Panc1 (cell line): Measurements from ENCODE around the gene PCDHGB4. TPM values are rescaled to one million over a fixed set of nuclear protein-coding genes. Genes with fewer than 3 reads are reported as not detected.
"Not testable (repeated sequence)": the region's sequence is repeated elsewhere in the genome, so short reads cannot be mapped to it uniquely, and the experiment has no call there.

Source experiments
- ATAC-seq: fragments of 200-7000 bp; cut with Tn5 transposase; 2 replicates; pipeline ENCODE4 v1.9.1; 2020; ENCODE audit warnings: mild to moderate bottlenecking, moderate library complexity
- BruUV-seq: library from RNA; stranded (reverse); fragments of 400-500 nt; replicated peaks from 2 replicates; lab custom pipeline; 2021; lab: Mats Ljungman, UMichigan
- CTCF ChIA-PET: fragments of 300-600 bp; sonication (Branson Sonifier 250); formaldehyde crosslinking; loops from one replicate; lab custom pipeline; 2022; ENCODE audit warnings: antibody characterized with exemption; lab: Charles Lee
- POLR2A ChIA-PET: fragments of 300-600 bp; sonication (Branson Sonifier 250); formaldehyde crosslinking; loops from one replicate; lab custom pipeline; 2022; ENCODE audit warnings: antibody characterized with exemption; lab: Charles Lee
- DNase-seq: peaks from one replicate; pipeline ENCODE4 v3.0.0-alpha.2; 2010; ENCODE audit warnings: low read depth, low spot score
- H3K27ac ChIP-seq: 2 replicates; pipeline ENCODE4 v1.5.1; 2011; ENCODE audit warnings: mild to moderate bottlenecking, low read length, inconsistent platforms
- H3K27me3 ChIP-seq: fragments of 200-500 bp; sonication (Bioruptor generic); 2 replicates; pipeline ENCODE4 v1.6.0; 2014; ENCODE audit warnings: low read length, inconsistent platforms; ENCODE audit not compliant: control insufficient read depth, insufficient read depth
- H3K36me3 ChIP-seq: fragments of 200-500 bp; sonication (Bioruptor generic); 2 replicates; pipeline ENCODE4 v1.5.1; 2014; ENCODE audit warnings: inconsistent platforms, mild to moderate bottlenecking, low read length, moderate library complexity; ENCODE audit not compliant: control insufficient read depth, insufficient read depth
- H3K4me1 ChIP-seq: 2 replicates; pipeline ENCODE4 v1.5.1; 2011; ENCODE audit warnings: inconsistent platforms, mild to moderate bottlenecking, low read length, moderate library complexity; ENCODE audit not compliant: control insufficient read depth, insufficient read depth
- H3K4me3 ChIP-seq, 2 experiments: 2 replicates each; pipeline ENCODE4 v1.5.1; 2011 to 2012; ENCODE audit warnings: low read depth in 2 of 2, low read length in 2 of 2, mild to moderate bottlenecking in 2 of 2, inconsistent platforms in 1 of 2, moderate library complexity in 1 of 2
- H3K9me3 ChIP-seq: fragments of 200-500 bp; sonication (Bioruptor generic); 2 replicates; pipeline ENCODE4 v1.5.1; 2014; ENCODE audit warnings: low read depth, mild to moderate bottlenecking, inconsistent platforms, low read length, moderate library complexity; ENCODE audit not compliant: control insufficient read depth, insufficient read depth
- CTCF ChIP-seq: fragments of 450-650 bp; IDR thresholded peaks from 2 replicates; pipeline ENCODE4 v1.5.1; 2017; ENCODE audit warnings: mild to moderate bottlenecking
- POLR2AphosphoS5 ChIP-seq: IDR thresholded peaks from 2 replicates; pipeline ENCODE4 v1.6.1; 2012; ENCODE audit warnings: mild to moderate bottlenecking, low read depth, low read length, moderate library complexity
- SIN3A ChIP-seq: IDR thresholded peaks from 2 replicates; pipeline ENCODE4 v1.6.1; 2012; ENCODE audit warnings: low read depth, mild to moderate bottlenecking, low read length, moderate library complexity, borderline replicate concordance; ENCODE audit not compliant: insufficient read depth
- TCF7L2 ChIP-seq: IDR thresholded peaks from 2 replicates; pipeline ENCODE4 v1.6.1; 2011; ENCODE audit warnings: mild to moderate bottlenecking, low read depth, low read length, inconsistent platforms
- in situ Hi-C: cut with HindIII; loops from 2 replicates; pipeline ENCODE4 v1.10.0; 2016; ENCODE audit warnings: low sequenced_read_pairs, low pct_unique_long_range_greater_than_20kb
- intact Hi-C: fragments of 100-400 bp; cut with micrococcal nuclease; formaldehyde crosslinking; loops from one replicate; pipeline ENCODE4 v1.10.0; 2022; ENCODE audit not compliant: unreplicated experiment
- total RNA-seq: library from RNA; stranded (reverse); gene quantifications from one replicate; pipeline ENCODE4 v1.2.1, GENCODE V29; 2021; ENCODE audit not compliant: unreplicated experiment
- TF ChIP-seq, protein P1 (sequence below), 2 experiments: IDR thresholded peaks; 2 replicates each; pipeline ENCODE4 v1.6.1; 2011 to 2012; ENCODE audit warnings: low read depth in 2 of 2, control low read depth in 1 of 2, low read length in 1 of 2, mild to moderate bottlenecking in 1 of 2, moderate library complexity in 1 of 2; ENCODE audit not compliant: insufficient read depth in 1 of 2

Gene PCDHGB4
- total RNA-seq, 1 experiment from 2014 or later, result 0.21 TPM

GRCh38 chr5:141397756-141398551, 10.5 kb downstream of the PCDHGB4 start, which contains the start of gene PCDHGB5:
Gene PCDHGB5, plus strand, starts transcription at chr5:141397947. Its CDS starts 181 bp downstream, at chr5:141398128.
- H3K27ac ChIP-seq, in situ Hi-C loops, DNase-seq, H3K36me3 ChIP-seq, H3K4me3 ChIP-seq, CTCF ChIA-PET, intact Hi-C loops, BruUV-seq, H3K27me3 ChIP-seq, H3K4me1 ChIP-seq, ATAC-seq, H3K9me3 ChIP-seq, POLR2A ChIA-PET: not testable (repeated sequence)
- peak; percentile 32 for TF ChIP-seq CTCF

- ATAC-seq (no peak), DNase-seq (no peak)
- BruUV-seq, result no TSS peak
- no peak overlapping the region for H3K27ac ChIP-seq
- in situ Hi-C loops, result no loop called here
- H3K9me3 ChIP-seq, result no peaks in the 10 kb centered on the region
- TF ChIP-seq POLR2AphosphoS5 (no peak), CTCF (no peak), SIN3A (no peak), TCF7L2 (no peak)
- TF ChIP-seq, protein P1, sequence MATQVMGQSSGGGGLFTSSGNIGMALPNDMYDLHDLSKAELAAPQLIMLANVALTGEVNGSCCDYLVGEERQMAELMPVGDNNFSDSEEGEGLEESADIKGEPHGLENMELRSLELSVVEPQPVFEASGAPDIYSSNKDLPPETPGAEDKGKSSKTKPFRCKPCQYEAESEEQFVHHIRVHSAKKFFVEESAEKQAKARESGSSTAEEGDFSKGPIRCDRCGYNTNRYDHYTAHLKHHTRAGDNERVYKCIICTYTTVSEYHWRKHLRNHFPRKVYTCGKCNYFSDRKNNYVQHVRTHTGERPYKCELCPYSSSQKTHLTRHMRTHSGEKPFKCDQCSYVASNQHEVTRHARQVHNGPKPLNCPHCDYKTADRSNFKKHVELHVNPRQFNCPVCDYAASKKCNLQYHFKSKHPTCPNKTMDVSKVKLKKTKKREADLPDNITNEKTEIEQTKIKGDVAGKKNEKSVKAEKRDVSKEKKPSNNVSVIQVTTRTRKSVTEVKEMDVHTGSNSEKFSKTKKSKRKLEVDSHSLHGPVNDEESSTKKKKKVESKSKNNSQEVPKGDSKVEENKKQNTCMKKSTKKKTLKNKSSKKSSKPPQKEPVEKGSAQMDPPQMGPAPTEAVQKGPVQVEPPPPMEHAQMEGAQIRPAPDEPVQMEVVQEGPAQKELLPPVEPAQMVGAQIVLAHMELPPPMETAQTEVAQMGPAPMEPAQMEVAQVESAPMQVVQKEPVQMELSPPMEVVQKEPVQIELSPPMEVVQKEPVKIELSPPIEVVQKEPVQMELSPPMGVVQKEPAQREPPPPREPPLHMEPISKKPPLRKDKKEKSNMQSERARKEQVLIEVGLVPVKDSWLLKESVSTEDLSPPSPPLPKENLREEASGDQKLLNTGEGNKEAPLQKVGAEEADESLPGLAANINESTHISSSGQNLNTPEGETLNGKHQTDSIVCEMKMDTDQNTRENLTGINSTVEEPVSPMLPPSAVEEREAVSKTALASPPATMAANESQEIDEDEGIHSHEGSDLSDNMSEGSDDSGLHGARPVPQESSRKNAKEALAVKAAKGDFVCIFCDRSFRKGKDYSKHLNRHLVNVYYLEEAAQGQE (IDR thresholded peaks at IDR 0.05; ENCODE audit: insufficient read depth in 1 of 2, low read depth in 2 of 2, low read length in 1 of 2), result no peak
- ChIA-PET POLR2A (no interaction called here), CTCF (no interaction called here)
- intact Hi-C loops, result no loop called here
- no peaks in the 10 kb centered on the region for H3K4me1 ChIP-seq
- no peaks in the 10 kb centered on the region; the same call in 1 of the 2 replicates for H3K27me3 ChIP-seq
- H3K4me3 ChIP-seq, result no peak overlapping the region
- no peaks in the 10 kb centered on the region for H3K36me3 ChIP-seq
Measured at GRCh38 chr5:141398608-141399007, 11.1 kb downstream of the PCDHGB4 start.
